Heart right ventricle (tissue), 16 donors: ENCODE data around the gene MAPK8IP2. TPM values are rescaled to one million over a fixed set of nuclear protein-coding genes. Genes with fewer than 3 reads are reported as not detected.

Experiments
- ATAC-seq, 8 donors: fragments of 200-7000 bp; cut with Tn5 transposase; one replicate each; pipeline ENCODE4 v1.9.1; 2020; ENCODE audit warnings: mild to moderate bottlenecking in 8 of 8, moderate library complexity in 8 of 8, moderate number of reproducible peaks in 1 of 8
- DNase-seq, 2 donors: peaks; one replicate each; pipeline ENCODE4 v3.0.0-alpha.2; 2020
- H3K27ac ChIP-seq, 10 donors: fragments of 200-600 bp; sonication (generic) in 2 of 10; one replicate each; pipeline versions ENCODE4 v1.5.0 to v1.8.0; 2020 to 2022; ENCODE audit warnings: mild to moderate bottlenecking in 3 of 10
- H3K27me3 ChIP-seq, 7 donors: fragments of 200-600 bp; one replicate each; pipeline ENCODE4 v1.8.0; 2021 to 2022; ENCODE audit warnings: mild to moderate bottlenecking in 2 of 7
- H3K36me3 ChIP-seq, 9 donors: fragments of 200-600 bp; sonication (generic) in 1 of 9; one replicate each; pipeline versions ENCODE4 v1.5.0 to v1.8.0; 2020 to 2022; ENCODE audit warnings: mild to moderate bottlenecking in 2 of 9
- H3K4me1 ChIP-seq, 9 donors: fragments of 200-600 bp; sonication (generic) in 1 of 9; one replicate each; pipeline versions ENCODE4 v1.5.0 to v1.8.0; 2020 to 2022; ENCODE audit warnings: mild to moderate bottlenecking in 4 of 9
- H3K4me3 ChIP-seq, 10 donors: fragments of 200-600 bp; sonication (generic) in 2 of 10; one replicate each; pipeline versions ENCODE4 v1.5.0 to v1.8.0; 2020 to 2022; ENCODE audit warnings: mild to moderate bottlenecking in 7 of 10, moderate library complexity in 2 of 10
- H3K9me3 ChIP-seq, 11 donors: fragments of 200-600 bp in 10 of 11; sonication (generic) in 2 of 11; one replicate each; pipeline versions ENCODE4 v1.5.0 to v1.8.0; 2013 to 2022; ENCODE audit warnings: mild to moderate bottlenecking in 2 of 11, control low read depth in 1 of 11, moderate library complexity in 1 of 11
- CTCF ChIP-seq, 9 donors: fragments of 200-600 bp; sonication (generic) in 2 of 9; IDR thresholded peaks; one replicate each; pipeline versions ENCODE4 v1.5.0 to v1.8.0; 2021 to 2022; ENCODE audit warnings: antibody characterized with exemption in 9 of 9, mild to moderate bottlenecking in 5 of 9, moderate library complexity in 1 of 9
- WGBS, 2 donors: extraction: QIAGEN DNeasy Blood & Tissue Kit; methylation state at CpG; one replicate each; pipeline ENCODE4 v1.1.7; 2013; ENCODE audit warnings: inconsistent platforms in 1 of 2; 5-methylcytosine and 5-hydroxymethylcytosine counted together
- intact Hi-C, 10 donors: fragments of 100-400 bp; cut with DNase I; formaldehyde crosslinking; loops; one replicate each; pipeline versions ENCODE4 v1.11.1 to v1.14.2; 2022
- polyA plus RNA-seq, 2 donors: library from polyadenylated mRNA; stranded (reverse); fragments of 200-250 nt; gene quantifications; one replicate each; pipeline ENCODE4 v1.2.3, GENCODE V29; 2013
- total RNA-seq, 10 donors: library from RNA; stranded (reverse); fragmentation: NEBNext Ultra II Directional in 3 of 10; extraction: Animal tissue kit (Norgen Biotek cat#: 25700) in 3 of 10; gene quantifications; one replicate each; pipeline versions ENCODE4 v1.2.1 to v1.2.4, GENCODE V29; 2021 to 2023
- donor health status: Arrhythmogenic right ventricular cardiomyopathy.
- donor health status: ischemic (EF 13 %, LVEDD 7.1; RV severe dilation, severe dysfunction).
- donor health status: healthy with polysubstance abuse.
- donor health status: DM: no; HTN: yes; CAD: no.
- donor health status: DM: no; HTN: no; CAD: no.
- donor health status: ischemic (EF 25% LVEDD 6.9; RV normal size, moderate dysfunction).
- donor health status: ischemic (EF 25% LVEDD 5.7; RV mildly dilated, moderate dysfunction).
- donor health status: healthy.
- donor health status: DM: yes; HTN: yes; CAD: no.
- donor health status: Ischemic cardiomyopathy.
- donor health status: ischemic (EF 35%, LVEDD 5.7; RV mildly dilated, moderate dysfunction).
- donor health status: nonischemic (EF 11% LVEDD 7.7; RV severe dilation, severe dysfunction).
- donor health status: DM: yes; HTN: yes; CAD: no.
- donor health status: PGD.
- donor health status: ischemic (EF 29% LVEDD 5.4; RV normal size, mild dysfunction).
- donor health status: nonischemic (EF 23%, LVEDD 6.1; RV moderate dilation, normal function).

Gene MAPK8IP2
- total and polyA plus RNA-seq, 12 donors: 0.08 to 0.52 (median 0.27) TPM

DNA sequence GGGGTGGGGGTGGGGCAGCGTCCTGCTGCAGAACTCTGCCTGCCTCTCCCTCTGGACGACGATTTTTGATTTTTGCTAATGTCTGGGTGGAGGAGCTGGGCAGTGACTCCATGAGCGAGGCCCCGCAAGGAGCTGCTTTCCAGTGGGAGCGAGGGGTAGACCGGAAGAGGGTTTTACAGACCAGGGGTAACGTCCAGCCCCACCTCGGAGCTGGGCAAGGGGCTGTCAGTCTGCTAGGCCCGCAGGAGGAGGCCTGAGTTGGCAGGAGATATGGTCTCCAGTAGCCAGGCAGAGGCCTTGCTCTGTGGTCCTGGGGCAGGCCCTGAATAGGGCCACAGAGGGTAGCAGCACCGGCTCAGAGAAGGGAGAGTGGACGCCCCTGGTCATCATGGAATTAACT, 9.0 kb downstream of the MAPK8IP2 start:
- no peaks in the 10 kb centered on the region for H3K9me3 ChIP-seq
- H3K36me3 ChIP-seq: no peaks in the 10 kb centered on the region
- H3K27ac ChIP-seq: no peak overlapping the region
- WGBS, 2 donors: 83 to 87% methylated on average over 12 of the region's 12 CpGs
- intact Hi-C loops: no loop called here
- H3K4me1 ChIP-seq: peaks cover 0 to 11% (median 0%) of the 10 kb centered on the region in 9 donors
- H3K4me3 ChIP-seq: no peak overlapping the region
- H3K27me3 ChIP-seq: peaks cover 0 to 47% (median 31%) of the 10 kb centered on the region in 7 donors
- ATAC-seq (no peak), DNase-seq (no peak)
- no peak for TF ChIP-seq CTCF (IDR thresholded peaks at IDR 0.05)

- WGBS, 2 donors: 87 to 88% methylated on average over 11 of the region's 11 CpGs
- peaks cover 0 to 11% (median 0%) of the 10 kb centered on the region in 9 donors for H3K4me1 ChIP-seq
- H3K36me3 ChIP-seq: no peaks in the 10 kb centered on the region
- no peak overlapping the region for H3K27ac ChIP-seq
- peaks cover 0 to 42% (median 26%) of the 10 kb centered on the region in 7 donors for H3K27me3 ChIP-seq
- no peak for ATAC-seq
- TF ChIP-seq CTCF (IDR thresholded peaks at IDR 0.05): no peak
- intact Hi-C loops: no loop called here
- no peak overlapping the region for H3K4me3 ChIP-seq
- no peaks in the 10 kb centered on the region for H3K9me3 ChIP-seq
- no peak for DNase-seq
Measured at GRCh38 chr22:50610041-50610451, 9.5 kb downstream of the MAPK8IP2 start.

DNA sequence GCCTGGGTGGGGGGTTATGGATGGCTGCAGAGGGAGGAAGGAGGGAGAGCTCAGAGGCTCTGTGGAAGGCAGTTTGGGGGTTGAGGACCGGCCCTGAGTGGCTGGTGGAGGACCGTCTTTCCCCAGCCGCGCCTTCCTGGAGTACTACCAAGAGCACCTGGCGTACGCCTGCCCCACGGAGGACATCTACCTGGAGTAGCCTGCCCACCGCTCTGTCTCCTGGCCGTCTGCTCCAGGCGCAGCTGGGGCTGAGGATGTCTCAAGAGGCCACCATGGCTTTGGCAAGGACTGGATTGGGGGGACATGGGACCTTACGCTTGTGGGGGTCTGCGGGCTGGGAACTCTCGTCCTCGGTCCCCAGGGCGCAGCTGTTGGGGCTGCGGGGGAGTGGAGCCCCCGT, 10.0 kb downstream of the MAPK8IP2 start:
- ATAC-seq (no peak), DNase-seq (no peak)
- Histone ChIP-seq H3K4me3 (no peak overlapping the region), H3K36me3 (no peaks in the 10 kb centered on the region), H3K27me3 (peaks cover 0 to 37% (median 21%) of the 10 kb centered on the region in 7 donors), H3K9me3 (no peaks in the 10 kb centered on the region), H3K4me1 (peaks cover 0 to 11% (median 0%) of the 10 kb centered on the region in 9 donors), H3K27ac (no peak overlapping the region)
- intact Hi-C loops: no loop called here
- WGBS, 2 donors: 84 to 87% methylated on average over 17 of the region's 17 CpGs
- TF ChIP-seq CTCF (IDR thresholded peaks at IDR 0.05): no peak

- Histone ChIP-seq H3K4me1 (peaks cover 0 to 11% (median 0%) of the 10 kb centered on the region in 9 donors), H3K27ac (no peak overlapping the region), H3K4me3 (no peak overlapping the region), H3K9me3 (no peaks in the 10 kb centered on the region), H3K36me3 (no peaks in the 10 kb centered on the region), H3K27me3 (peaks cover 0 to 31% (median 12%) of the 10 kb centered on the region in 7 donors)
- ATAC-seq: no peak
- WGBS, 2 donors: 85 to 87% methylated on average over 26 of the region's 26 CpGs
- intact Hi-C loops: no loop called here
- TF ChIP-seq CTCF (IDR thresholded peaks at IDR 0.05): no peak
- DNase-seq: no peak
Measured at GRCh38 chr22:50611341-50612060, 10.9 kb downstream of the MAPK8IP2 start.
